COR-L47 (cell line): ENCODE data around the gene ESD.

Experiments used
- DNase-seq: peaks from one replicate; lab custom pipeline; 2025; lab: John Stamatoyannopoulos, UW

Gene ESD

DNA sequence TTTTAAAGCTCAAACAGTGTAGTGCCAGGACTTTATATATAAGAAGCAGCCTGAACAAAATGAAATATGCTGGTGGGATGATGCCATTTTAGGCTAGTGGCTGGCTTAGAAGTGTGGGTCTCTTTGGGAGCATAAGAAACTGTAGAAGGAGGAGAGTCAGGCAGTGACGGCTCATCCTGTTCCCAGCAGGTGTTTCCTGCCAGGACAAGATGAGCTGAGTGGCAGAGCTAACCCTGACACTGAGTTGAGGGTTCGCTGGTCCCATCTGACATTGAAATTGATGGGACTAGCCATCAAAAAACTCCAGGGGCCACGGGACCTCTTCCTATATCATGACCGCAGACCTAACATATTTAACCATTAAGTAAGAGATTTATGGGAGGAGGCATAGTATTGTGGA lies 51.3 kb downstream of the ESD start:
- DNase-seq = no peak

DNA sequence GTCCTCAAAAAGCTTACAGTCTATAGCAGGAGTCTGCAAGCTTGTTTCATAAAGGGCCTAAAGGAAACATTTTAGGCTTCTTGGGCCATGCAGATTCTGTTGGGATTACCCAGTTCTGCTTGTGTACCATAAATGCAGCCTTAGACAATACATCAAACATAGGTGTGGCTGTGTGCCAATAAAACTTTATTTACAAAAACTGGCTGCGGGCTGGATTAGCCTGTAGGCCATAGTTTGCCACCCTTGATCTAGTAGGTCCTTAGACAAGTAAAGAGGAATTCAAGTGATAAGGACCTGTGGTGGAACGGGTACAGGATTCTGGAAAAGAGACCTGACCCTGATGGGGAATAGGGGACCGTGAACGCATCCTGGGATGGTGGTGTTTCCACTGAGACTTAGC lies 51.9 kb downstream of the ESD start:
- DNase-seq = no peak

DNA sequence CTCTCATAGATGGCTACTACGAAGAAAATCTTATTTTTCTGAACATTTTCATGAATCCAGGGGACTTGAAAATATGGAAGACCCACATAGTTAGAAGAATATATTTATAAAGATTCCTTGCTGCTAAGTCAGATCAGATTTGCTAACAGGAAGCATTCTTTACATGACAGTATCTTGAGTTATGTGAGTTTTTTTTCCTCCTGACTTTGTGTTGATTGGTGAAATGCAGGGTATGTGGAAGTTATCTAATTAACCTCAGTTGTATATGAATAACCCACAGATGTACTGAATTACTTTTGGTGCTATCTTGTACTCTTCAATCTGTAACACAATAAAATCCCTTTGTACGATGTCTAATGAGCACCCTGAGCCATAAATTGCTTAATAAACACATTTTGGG lies 53.8 kb downstream of the ESD start:
- no peak for DNase-seq

DNA sequence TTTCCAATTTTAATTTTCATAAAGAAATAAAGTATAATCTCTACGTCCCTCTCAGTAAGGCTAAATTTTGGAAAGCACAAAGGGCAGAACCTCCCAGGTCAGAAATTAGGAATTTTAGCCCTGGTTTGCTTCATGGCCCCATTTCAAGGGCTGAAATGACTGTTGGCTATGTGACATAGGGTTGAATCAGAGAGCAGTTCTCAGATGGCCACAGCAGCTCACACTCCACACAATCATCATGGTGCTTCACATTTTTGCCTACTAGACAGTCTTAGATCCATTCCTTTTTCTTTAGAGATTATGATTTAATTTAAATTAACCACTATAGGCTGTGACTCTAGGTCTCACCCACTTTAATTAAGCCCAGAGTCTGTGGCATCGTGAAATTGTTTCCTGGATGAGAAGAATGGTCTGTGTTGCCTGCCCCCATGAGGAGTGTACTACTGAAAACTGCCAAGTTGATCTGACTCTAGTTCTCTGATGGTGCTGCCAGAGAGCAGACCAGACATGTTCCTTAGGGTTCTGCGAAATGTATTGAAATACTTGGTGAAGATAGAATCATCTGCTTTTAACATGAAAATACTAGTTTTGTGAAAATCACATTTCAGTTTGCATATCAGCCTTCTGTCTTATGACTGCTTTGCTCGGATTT lies 57.4 kb downstream of the ESD start:
- DNase-seq = no peak

DNA sequence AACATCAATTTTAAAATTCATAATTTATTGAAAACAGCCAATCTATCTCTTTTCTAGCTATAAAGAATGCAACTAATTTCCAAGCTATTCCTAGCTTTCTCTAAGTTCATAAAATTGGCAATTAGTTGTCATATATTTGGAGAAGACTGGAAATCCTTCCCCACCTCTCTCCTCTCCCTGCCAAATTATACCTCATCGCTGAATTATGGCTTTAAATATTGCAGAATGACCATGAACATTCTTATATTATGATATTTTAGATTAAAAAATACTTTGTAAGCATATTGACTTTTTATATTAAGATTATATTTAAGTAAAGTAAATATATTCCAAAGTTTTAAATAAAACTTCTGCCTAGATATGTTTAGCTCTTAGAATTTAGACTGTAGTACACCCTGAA lies 58.2 kb downstream of the ESD start:
- no peak for DNase-seq

DNA sequence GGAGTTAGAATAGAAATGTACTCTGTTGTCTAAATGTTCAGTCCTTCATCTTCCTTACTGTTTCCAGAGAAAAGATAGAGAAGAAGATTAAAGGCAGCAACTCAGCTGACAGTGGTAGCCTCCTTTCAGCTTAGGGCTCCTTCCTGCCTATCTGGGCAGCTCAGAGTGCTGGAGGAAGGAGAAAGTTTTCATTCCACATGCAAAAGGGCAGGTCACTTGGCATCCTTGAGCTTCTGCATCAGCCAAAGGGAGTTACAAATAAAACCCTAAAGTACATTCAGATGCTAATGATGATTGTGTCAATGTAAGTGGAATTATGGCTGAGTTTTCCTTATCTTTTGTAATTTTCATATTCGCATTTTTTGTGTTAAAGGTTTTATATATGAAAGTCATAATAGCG lies 58.9 kb downstream of the ESD start:
- DNase-seq = no peak

DNA sequence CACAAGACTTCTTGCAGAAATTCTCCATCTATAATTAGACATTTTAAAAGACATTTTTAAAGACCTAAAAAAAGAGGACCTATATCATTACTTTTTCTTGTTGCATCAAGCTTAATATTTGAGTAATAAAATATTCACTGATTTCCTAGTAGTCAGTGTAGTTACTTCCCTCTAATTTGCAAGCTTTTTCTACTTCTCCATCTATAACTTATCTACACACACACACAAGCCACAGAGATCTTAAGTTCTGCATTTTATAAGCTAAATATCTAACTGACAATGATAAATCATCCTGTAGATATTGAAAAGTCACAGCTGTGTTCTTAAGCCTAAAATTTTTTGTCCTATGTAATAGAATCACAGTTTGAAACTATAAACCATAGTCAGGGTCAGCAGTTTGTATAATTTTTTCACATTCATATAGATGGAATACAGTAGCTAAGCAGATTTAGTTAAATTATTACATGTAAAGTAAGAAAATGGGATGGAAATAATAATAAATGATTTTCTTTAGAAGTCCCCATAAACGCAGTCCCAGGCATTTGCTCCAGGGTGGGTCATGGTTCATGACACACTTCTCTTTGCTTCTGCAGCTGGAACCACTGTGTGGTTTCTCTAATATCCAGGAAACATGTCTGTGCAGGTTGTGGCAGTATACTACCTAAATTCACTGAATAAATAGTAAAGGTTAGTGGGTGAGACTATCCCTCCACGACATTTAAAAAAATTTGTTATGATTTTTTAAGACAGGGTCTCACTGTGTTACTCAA lies 60.2 kb downstream of the ESD start:
- DNase-seq = no peak

DNA sequence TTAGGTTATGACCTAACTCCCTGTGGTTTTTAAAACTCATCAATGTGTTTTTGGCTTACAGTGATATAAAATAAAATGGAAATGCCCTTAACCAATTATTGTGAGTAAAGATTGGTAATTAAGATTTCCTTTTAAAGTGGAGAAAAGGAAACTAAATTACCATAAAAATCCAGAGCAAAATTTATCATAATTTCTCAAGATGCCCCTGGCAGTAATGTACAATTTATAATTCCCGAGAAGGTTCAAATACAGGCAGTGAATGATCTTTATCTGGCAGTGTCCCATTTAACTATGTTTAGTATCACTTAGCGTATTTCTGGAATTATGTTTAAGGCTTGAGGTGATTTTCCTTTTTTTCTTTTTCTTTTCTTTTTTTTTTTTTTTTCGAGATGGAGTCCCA lies 61.5 kb downstream of the ESD start:
- DNase-seq = no peak

DNA sequence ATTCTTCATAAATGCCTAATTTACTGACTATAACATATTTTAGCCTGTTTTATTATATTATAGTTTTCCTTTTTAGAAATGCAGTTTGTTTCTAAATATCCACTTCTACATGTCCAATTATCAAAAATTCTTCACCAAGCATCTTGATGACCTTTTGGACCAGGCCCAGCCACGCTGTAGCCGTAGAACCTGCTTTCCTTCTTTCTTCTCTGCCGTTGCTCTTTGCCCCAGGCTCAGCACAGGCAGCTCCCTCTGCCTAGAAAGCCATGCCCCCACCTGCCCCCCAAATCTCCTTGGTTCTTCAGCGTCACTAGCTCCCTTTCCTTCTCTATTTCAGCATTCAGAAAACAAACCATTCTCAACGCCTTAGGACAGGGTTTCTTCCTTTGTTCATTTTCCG lies 65.4 kb downstream of the ESD start:
- DNase-seq = no peak

DNA sequence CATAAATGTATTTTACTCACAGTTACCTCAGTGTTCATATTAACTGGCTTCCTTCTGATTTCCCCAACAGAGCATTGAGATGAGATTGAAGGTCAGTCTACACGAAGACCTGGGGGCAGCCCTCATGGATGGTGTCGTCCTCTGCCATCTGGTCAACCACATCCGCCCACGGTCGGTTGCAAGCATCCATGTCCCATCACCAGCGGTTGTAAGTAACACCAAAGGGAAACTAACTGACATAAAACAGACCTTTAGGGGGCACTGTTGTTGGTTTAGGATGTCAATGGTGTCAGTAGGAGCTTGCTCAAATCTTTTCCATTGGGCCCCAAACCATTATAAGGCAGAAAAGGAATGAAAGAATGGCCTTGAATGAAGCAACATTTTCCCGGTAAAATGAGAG lies 68.2 kb downstream of the ESD start:
- DNase-seq = no peak

DNA sequence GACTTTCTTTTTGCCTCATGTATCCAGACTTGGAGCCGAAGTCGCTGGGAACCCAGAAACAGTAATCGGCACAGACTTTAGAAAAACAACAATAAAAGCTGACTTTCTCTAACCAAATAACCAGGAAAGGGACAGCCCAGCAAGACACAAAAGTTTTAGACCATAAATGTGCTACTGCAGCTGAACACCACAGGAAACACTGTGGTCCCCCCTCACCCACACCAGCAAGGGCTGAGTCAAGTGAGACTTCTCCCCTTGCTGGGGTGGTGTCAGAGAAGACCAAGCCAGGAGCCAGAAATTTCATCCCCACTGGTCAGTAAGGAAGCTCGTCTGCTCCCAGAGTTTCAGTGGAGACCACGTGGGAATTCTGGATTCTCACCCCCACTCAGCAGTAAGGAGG lies 70.6 kb downstream of the ESD start:
- DNase-seq = no peak
